H4 (cell line): ENCODE results near the gene COX5B. TPM values are rescaled to one million over a fixed set of nuclear protein-coding genes. Genes with fewer than 3 reads are reported as not detected.
"Not testable (repeated sequence)": the region's sequence is repeated elsewhere in the genome, so short reads cannot be mapped to it uniquely, and the experiment has no call there.

Source experiments
- DNase-seq: peaks from one replicate; pipeline ENCODE4 v3.0.0-alpha.2; 2015; ENCODE audit warnings: low spot score
- total RNA-seq: library from RNA; depleted of rRNA; stranded (reverse); fragments of >200 nt; shearing (Covaris generic); gene quantifications from 2 replicates; pipeline ENCODE4 v1.2.3, GENCODE V29; 2014; rRNA removed

The COX5B gene
- total RNA-seq, result 385 and 479 TPM in 2 replicates

GRCh38 chr2:97645695-97646629 lies at the start of gene COX5B:
COX5B (plus strand) TSS chr2:97646062; CDS start chr2:97646087, 25 bp downstream.
- peak; percentile 95 for DNase-seq

GRCh38 chr2:97596180-97596579 lies 49.7 kb upstream of the COX5B start:
- not testable (repeated sequence) for DNase-seq

- DNase-seq, result not testable (repeated sequence)
These were observed 44.3 kb upstream of the COX5B start for GRCh38 chr2:97601537-97601936.

GRCh38 chr2:97605109-97605508 lies 40.8 kb upstream of the COX5B start:
- not testable (repeated sequence) for DNase-seq

GRCh38 chr2:97605524-97606339 lies 40.1 kb upstream of the COX5B start:
- DNase-seq, result not testable (repeated sequence)

- not testable (repeated sequence) for DNase-seq
These were observed 37.1 kb upstream of the COX5B start for GRCh38 chr2:97608745-97609144.

- not testable (repeated sequence) for DNase-seq
These were observed 34.0 kb upstream of the COX5B start for GRCh38 chr2:97611895-97612294.

GRCh38 chr2:97615746-97616145 lies 30.1 kb upstream of the COX5B start:
- DNase-seq, result not testable (repeated sequence)

GRCh38 chr2:97617911-97618310 lies 28.0 kb upstream of the COX5B start:
- DNase-seq, result no peak

- not testable (repeated sequence) for DNase-seq
These were observed 26.7 kb upstream of the COX5B start for GRCh38 chr2:97618939-97619827.

GRCh38 chr2:97620492-97620891 lies 25.4 kb upstream of the COX5B start:
- not testable (repeated sequence) for DNase-seq

GRCh38 chr2:97622976-97623375 lies 22.9 kb upstream of the COX5B start:
- DNase-seq, result not testable (repeated sequence)

GRCh38 chr2:97625354-97626048 lies 20.4 kb upstream of the COX5B start:
- not testable (repeated sequence) for DNase-seq

GRCh38 chr2:97626049-97626430 lies 19.8 kb upstream of the COX5B start:
- DNase-seq, result not testable (repeated sequence)

- DNase-seq, result no peak
These were observed 1.7 kb upstream of the COX5B start for GRCh38 chr2:97644023-97644717.

- no peak for DNase-seq
These were observed 659 bp upstream of the COX5B start for GRCh38 chr2:97645112-97645694.

- no peak for DNase-seq
These were observed 1.1 kb downstream of the COX5B start for GRCh38 chr2:97646977-97647376.

GRCh38 chr2:97651114-97651513 lies 5.3 kb downstream of the COX5B start:
- DNase-seq, result no peak

GRCh38 chr2:97653473-97653872 lies 7.6 kb downstream of the COX5B start:
- no peak for DNase-seq

- no peak for DNase-seq
These were observed 8.0 kb downstream of the COX5B start for GRCh38 chr2:97653874-97654273.
